Endodermal cell (in vitro differentiated cells): ENCODE data around the gene C11orf54. TPM values are rescaled to one million over a fixed set of nuclear protein-coding genes. Genes with fewer than 3 reads are reported as not detected.

Experiments used
- DNase-seq: peaks from one replicate; pipeline ENCODE4 v3.0.0-alpha.2; 2017
- H3K27ac ChIP-seq: 2 replicates; pipeline ENCODE4 v1.5.1; 2013; ENCODE audit warnings: mild to moderate bottlenecking, low read depth, low read length, moderate library complexity
- H3K27me3 ChIP-seq: 2 replicates; pipeline ENCODE4 v1.6.1; 2013; ENCODE audit warnings: mild to moderate bottlenecking, low read length, moderate library complexity; ENCODE audit not compliant: insufficient read depth, control insufficient read depth, poor library complexity, severe bottlenecking
- H3K36me3 ChIP-seq: 2 replicates; pipeline ENCODE4 v1.7.0; 2013; ENCODE audit warnings: mild to moderate bottlenecking, low read length, moderate library complexity; ENCODE audit not compliant: control insufficient read depth, insufficient read depth
- H3K4me1 ChIP-seq: one replicate; pipeline ENCODE4 v1.7.0; 2013; ENCODE audit warnings: low read length; ENCODE audit not compliant: control insufficient read depth, insufficient read depth
- H3K4me3 ChIP-seq: 2 replicates; pipeline ENCODE4 v1.5.1; 2013; ENCODE audit warnings: mild to moderate bottlenecking, low read length, moderate library complexity
- H3K9ac ChIP-seq: 2 replicates; pipeline ENCODE4 v1.6.1; 2013; ENCODE audit warnings: mild to moderate bottlenecking, low read length, moderate library complexity; ENCODE audit not compliant: poor library complexity, severe bottlenecking; ENCODE audit errors: extremely low read depth
- H3K9me3 ChIP-seq: 2 replicates; pipeline ENCODE4 v1.6.1; 2013; ENCODE audit warnings: mild to moderate bottlenecking, low read length, moderate library complexity; ENCODE audit not compliant: control insufficient read depth
- H3K27ac Mint-ChIP-seq: 2 replicates; pipeline ENCODE4 v1.8.0; 2020; ENCODE audit warnings: mixed read lengths
- H3K27me3 Mint-ChIP-seq: 2 replicates; pipeline ENCODE4 v1.8.0; 2021; ENCODE audit warnings: mild to moderate bottlenecking, mixed read lengths; ENCODE audit not compliant: insufficient read depth
- H3K36me3 Mint-ChIP-seq: 2 replicates; pipeline ENCODE4 v1.8.0; 2020; ENCODE audit warnings: low read depth, mixed read lengths
- H3K4me1 Mint-ChIP-seq: 2 replicates; pipeline ENCODE4 v1.8.0; 2020; ENCODE audit warnings: mixed read lengths
- H3K4me3 Mint-ChIP-seq: 2 replicates; pipeline ENCODE4 v1.8.0; 2020; ENCODE audit warnings: mild to moderate bottlenecking, moderate library complexity, mixed read lengths
- H3K9me3 Mint-ChIP-seq: 2 replicates; pipeline ENCODE4 v1.8.0; 2020; ENCODE audit warnings: mild to moderate bottlenecking, mixed read lengths
- WGBS, 2 experiments: methylation state at CpG; one replicate each; pipeline versions ENCODE4 v1.1.5 to v1.1.7; 2013; ENCODE audit warnings: missing lambda C conversion rate in 2 of 2, mixed read lengths in 1 of 2; ENCODE audit not compliant: insufficient coverage in 1 of 2, insufficient read length in 1 of 2; 5-methylcytosine and 5-hydroxymethylcytosine counted together
- total RNA-seq, 2 donors: library from RNA; stranded (reverse); fragmentation: NEBNext Ultra II Directional in 1 of 2; extraction: Animal tissue kit (Norgen Biotek cat#: 25700) in 1 of 2; gene quantifications; 2 replicates in 1 of 2; 3 replicates in 1 of 2; pipeline ENCODE4 v1.2.1, GENCODE V29; 2021
- TF ChIP-seq, protein P1 (sequence below): fragments of 200-600 bp; sonication (generic); conservative IDR thresholded peaks from 2 replicates; pipeline ENCODE4 v1.5.0; 2021; ENCODE audit warnings: antibody characterized with exemption, mild to moderate bottlenecking

C11orf54 gene
- total RNA-seq, 2 donors from 2014 or later: 18.8 to 33.6 TPM

DNA sequence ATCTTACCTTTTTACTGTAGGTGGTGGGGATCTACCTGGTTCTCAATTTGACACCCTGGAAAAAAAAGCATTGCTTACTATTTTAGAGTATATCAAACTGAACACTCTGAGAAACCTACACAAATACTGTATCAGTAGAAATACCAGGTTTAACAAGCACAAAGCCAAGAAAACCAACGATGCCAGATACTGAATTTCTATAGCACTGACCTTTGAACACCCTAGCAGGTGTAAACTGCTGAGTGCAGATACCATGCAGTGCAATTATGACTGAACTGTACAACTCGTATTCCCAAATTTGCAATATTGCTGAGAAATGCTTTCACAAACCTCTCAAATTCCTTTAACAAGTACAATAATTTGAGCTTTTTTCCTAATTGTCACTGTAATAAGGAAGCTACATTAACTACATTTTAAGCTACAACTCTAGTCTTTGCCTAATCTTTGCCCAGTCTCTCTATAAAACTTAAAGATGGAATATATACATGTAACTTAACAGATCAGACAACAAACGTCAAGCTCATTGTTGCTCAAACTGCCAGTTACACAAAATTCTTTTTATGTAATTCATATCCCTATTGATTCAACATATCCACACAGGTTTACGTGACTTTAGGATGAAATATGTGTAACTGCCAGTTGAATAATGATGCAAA is 9.1 kb upstream of the C11orf54 start:
- no peaks in the 10 kb centered on the region for H3K9me3 Mint-ChIP-seq
- Histone ChIP-seq H3K4me3 (no peak overlapping the region), H3K9ac (no peak overlapping the region), H3K36me3 (peaks cover 100% of the 10 kb centered on the region), H3K9me3 (no peaks in the 10 kb centered on the region), H3K27ac (no peak overlapping the region), H3K27me3 (no peaks in the 10 kb centered on the region), H3K4me1 (no peaks in the 10 kb centered on the region)
- no peaks in the 10 kb centered on the region for H3K27me3 Mint-ChIP-seq
- peaks cover 17% of the 10 kb centered on the region for H3K4me1 Mint-ChIP-seq
- H3K36me3 Mint-ChIP-seq: peaks cover 79% of the 10 kb centered on the region
- DNase-seq: no peak
- WGBS, 2 experiments: 95 to 100% methylated on average over 2 to 4 of the region's 4 CpGs
- no peak overlapping the region for H3K27ac Mint-ChIP-seq
- TF ChIP-seq, protein P1, sequence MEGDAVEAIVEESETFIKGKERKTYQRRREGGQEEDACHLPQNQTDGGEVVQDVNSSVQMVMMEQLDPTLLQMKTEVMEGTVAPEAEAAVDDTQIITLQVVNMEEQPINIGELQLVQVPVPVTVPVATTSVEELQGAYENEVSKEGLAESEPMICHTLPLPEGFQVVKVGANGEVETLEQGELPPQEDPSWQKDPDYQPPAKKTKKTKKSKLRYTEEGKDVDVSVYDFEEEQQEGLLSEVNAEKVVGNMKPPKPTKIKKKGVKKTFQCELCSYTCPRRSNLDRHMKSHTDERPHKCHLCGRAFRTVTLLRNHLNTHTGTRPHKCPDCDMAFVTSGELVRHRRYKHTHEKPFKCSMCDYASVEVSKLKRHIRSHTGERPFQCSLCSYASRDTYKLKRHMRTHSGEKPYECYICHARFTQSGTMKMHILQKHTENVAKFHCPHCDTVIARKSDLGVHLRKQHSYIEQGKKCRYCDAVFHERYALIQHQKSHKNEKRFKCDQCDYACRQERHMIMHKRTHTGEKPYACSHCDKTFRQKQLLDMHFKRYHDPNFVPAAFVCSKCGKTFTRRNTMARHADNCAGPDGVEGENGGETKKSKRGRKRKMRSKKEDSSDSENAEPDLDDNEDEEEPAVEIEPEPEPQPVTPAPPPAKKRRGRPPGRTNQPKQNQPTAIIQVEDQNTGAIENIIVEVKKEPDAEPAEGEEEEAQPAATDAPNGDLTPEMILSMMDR: no peak
- H3K4me3 Mint-ChIP-seq: no peak overlapping the region

DNA sequence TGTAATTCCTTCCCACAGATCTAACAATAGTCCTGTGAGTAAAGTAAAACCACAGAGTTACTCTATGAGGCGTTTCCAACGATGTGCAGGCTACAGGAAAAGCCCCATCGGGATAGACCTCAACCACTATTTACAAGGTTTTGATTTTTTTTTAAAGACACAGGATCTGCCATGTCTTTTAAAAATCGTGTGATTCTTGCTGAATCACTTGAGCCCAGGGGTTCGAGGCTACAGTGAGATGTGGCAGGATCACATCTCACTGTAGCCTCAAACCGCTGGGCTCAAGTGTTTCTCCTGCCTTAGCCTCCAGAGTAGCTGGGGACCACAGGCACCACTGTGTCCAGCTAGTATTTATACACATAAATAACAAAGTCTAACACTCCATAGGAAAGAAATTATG is 8.0 kb upstream of the C11orf54 start:
- no peak overlapping the region for H3K4me3 Mint-ChIP-seq
- no peak overlapping the region for H3K27ac ChIP-seq
- no peaks in the 10 kb centered on the region for H3K27me3 ChIP-seq
- peak overlapping the region; percentile 87 for H3K4me3 ChIP-seq
- WGBS, 2 experiments: 88 to 94% methylated on average over 5 to 6 of the region's 6 CpGs
- H3K9me3 ChIP-seq: no peaks in the 10 kb centered on the region
- peak overlapping the region; percentile 55 for H3K27ac Mint-ChIP-seq
- H3K9me3 Mint-ChIP-seq: no peaks in the 10 kb centered on the region
- TF ChIP-seq, protein P1: no peak
- H3K9ac ChIP-seq: peak overlapping the region; percentile 7
- DNase-seq: no peak
- H3K4me1 ChIP-seq: peaks cover 2% of the 10 kb centered on the region
- peaks cover 100% of the 10 kb centered on the region for H3K36me3 ChIP-seq
- peaks cover 88% of the 10 kb centered on the region for H3K36me3 Mint-ChIP-seq
- H3K27me3 Mint-ChIP-seq: no peaks in the 10 kb centered on the region
- peaks cover 28% of the 10 kb centered on the region for H3K4me1 Mint-ChIP-seq

DNA sequence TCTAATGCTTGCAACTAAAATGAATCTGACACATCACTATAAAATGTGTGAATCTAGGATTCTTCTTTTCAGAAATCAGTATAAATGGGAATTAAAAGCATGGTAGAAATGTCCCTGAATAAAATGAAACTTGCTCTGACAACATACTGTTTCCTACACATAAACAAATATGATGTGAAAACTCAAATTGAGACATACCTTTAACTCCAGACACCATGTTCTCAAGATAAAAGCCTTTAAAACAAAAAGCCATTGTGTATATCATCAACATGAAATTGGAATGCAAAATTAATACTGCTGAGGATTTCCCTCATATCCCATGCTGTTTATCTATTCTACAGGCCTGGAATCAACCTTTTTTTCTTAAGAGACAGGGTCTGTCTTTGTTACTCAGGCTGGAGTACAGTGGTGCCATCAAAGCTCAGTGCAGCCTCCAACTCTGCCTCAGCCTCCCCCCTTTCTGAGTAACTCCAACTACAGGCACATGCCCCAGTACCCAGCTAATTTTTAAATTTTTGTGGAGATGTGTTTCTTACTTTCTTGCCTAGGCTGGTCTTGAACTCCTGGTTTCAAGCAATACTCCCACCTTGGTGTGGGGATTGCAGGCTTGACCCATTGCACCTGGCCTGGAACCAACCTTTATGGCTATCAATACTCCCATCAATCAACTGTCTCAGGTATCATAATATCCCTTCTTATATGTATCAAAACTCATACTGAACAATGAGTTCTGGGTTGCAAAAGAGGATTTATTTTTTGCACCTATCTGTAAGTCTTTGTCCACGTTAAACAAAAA is 6.8 kb upstream of the C11orf54 start:
- Mint-ChIP-seq H3K4me1 (peaks cover 38% of the 10 kb centered on the region), H3K36me3 (peaks cover 93% of the 10 kb centered on the region), H3K27me3 (no peaks in the 10 kb centered on the region), H3K27ac (peak overlapping the region; percentile 12), H3K9me3 (no peaks in the 10 kb centered on the region), H3K4me3 (peak overlapping the region; percentile 18)
- H3K27ac ChIP-seq: no peak overlapping the region
- peaks cover 100% of the 10 kb centered on the region for H3K36me3 ChIP-seq
- TF ChIP-seq, protein P1: no peak
- DNase-seq: no peak
- no peak overlapping the region for H3K9ac ChIP-seq
- peaks cover 2% of the 10 kb centered on the region for H3K4me1 ChIP-seq
- peak overlapping the region; percentile 87 for H3K4me3 ChIP-seq
- WGBS, 2 experiments: 91% methylated on average over 1 of the region's 1 CpG; no CpG with 5 or more reads in 1 of the 2 experiments
- no peaks in the 10 kb centered on the region for H3K9me3 ChIP-seq
- no peaks in the 10 kb centered on the region for H3K27me3 ChIP-seq
